Measurements from ENCODE around the gene AATF. TPM values are rescaled to one million over a fixed set of nuclear protein-coding genes. Genes with fewer than 3 reads are reported as not detected.

The AATF gene
- total RNA-seq, 2 experiments from 2014 or later, result 110 to 112 TPM

DNA sequence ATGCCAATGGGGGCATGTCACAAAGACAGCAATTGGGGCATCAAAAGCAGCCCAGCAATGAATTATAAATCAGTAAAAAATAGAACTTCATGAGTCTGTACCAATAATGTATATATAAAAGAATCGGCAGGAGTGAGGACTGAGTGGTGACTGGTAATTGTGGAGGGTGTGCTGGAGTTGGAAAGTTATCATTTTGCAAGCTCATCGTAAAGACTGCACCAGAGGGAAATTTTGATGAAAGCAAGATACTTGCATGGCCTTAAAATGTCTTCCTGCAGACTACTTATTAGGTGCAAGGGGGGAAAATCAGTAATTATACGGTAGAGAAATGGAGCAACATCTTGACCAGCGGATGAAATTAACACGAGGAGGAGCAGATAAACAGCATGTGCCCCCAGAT is 138.9 kb downstream of the AATF start:
- ChIA-PET CTCF (no interaction called here), POLR2A (no interaction called here)

DNA sequence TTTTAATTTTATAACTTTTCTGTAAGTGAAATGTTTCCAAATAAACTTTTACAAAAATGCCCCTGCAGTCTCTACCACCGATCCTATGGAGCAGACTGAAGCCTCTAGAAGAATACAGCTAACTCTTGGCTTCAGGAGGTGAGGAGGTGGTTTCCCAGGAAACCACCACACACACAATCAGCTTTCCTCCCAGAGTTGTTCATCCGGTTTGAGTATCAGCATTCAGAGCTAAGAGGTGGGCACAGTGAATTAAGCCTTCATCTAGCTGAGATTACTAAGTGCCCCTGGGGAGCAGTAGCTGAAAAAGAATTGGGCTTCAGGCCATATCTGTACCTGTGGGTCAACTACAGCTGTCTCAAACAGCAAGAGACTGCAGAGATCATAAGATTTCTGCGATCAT is 139.7 kb downstream of the AATF start:
- CTCF ChIA-PET, result interaction anchor here (0.5 kb wide), 1 partner anchor 258 kb away, joined by 3 read pairs; no protein-coding TSS in a partner anchor
- POLR2A ChIA-PET, result no interaction called here

DNA sequence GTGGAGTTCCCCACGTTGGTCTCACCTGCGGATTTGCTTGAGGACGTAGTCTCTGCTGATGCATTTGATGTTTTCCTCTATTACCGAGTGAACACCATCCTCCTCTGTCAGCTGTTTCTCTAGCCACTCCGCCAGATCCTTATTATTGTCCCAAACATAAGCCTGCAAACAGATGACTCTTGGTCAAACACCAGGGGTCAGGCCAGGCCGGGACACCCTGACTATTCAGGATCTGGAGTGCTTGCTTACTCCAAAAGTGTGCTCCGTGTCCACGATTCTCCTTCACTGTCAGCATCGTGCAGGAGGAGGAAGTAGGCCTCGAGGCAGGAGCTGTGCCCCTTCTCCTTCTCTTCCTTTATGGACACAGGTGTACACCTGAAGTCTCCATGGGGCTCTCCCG is 140.2 kb downstream of the AATF start:
- ChIA-PET POLR2A (no interaction called here), CTCF (no interaction called here)

DNA sequence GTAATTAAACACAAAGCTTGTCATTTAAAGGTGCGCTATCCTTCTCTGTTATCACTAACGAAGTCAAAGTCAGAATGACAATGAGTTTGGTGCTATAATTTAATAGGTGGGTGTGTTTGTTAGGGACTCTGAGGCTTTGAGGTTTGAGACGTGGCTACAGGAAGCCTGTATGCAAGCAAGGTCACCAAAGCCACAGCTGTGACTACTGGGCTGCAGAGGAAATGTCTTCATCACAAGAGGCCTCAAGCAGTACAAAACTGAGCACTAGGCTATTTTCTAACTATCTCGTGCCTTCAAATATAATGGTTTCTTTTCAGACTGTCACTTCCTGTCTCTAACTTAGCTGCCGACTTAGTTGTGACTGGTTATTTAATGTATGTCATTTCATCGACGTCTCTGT is 141.2 kb downstream of the AATF start:
- CTCF ChIA-PET, result interaction anchor here (0.5 kb wide), 1 partner anchor 103 kb away, joined by 3 read pairs; no protein-coding TSS in a partner anchor
- POLR2A ChIA-PET, result no interaction called here

DNA sequence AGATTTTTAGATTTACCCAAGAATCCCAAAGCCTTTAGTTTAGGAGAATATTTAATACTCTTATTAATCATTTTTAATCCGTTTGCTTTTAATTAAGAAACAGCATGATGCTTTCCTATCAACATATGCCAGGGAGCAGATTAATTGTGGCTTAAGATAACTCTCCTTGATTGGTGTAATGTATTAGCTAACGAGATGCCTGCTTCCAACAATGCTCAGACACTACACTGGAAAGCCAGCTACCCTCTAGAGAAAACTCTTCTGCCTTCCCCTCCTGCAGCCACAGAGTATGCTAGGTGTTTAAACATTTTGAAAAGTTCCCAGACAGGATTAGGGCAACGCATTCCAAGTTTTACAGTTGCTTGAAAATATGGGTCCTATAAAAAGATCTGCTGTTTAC is 142.2 kb downstream of the AATF start:
- CTCF ChIA-PET, result interaction anchor here (1.6 kb wide), 1 partner anchor 44 kb away, joined by 3 read pairs; no protein-coding TSS in a partner anchor

DNA sequence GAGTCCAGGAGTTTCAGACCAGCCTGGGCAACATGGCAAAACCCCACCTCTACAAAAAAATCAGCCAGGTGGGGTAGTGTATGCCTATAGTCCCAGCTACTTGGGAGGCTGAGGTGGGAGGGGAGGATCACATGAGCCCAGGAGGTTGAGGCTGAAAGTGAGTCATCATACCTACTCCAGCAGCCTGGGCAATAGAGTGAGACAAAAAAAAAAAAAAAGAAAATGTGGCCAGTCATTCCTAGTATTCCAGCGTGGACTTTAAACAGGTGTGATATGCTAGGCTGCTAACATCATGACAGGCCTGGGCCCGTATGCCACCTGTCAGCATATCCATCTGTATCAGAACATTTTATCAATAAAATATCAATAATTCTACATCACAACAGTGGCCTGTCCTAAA is 143.3 kb downstream of the AATF start:
- ChIA-PET CTCF (interaction anchor here (1.6 kb wide), 1 partner anchor 45 kb away, joined by 3 read pairs; no protein-coding TSS in a partner anchor), POLR2A (interaction anchor here (1.1 kb wide), 1 partner anchor 13 kb away, joined by 3 read pairs; no protein-coding TSS in a partner anchor)

More for the DNA sequence above, 142.2 kb downstream of the AATF start:
- POLR2A ChIA-PET, result no interaction called here

DNA sequence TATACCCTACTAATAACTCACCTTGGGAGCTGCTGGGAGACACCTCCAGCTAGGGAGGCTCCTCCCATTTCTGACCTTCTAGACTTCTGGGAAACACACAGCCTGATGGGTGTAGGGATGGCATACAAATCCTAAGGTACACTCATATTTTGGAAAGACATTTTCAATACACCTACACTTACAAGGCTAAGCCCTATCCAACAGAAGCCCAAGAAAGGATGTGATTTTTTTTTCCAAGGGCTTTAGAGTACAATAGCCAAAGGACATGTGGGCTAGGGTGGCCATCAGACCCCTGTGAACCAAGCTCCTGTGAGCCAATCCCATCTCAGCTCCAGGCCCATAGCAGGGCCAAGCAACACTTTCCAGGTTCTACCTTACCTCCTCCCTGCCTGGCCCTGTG is 143.9 kb downstream of the AATF start:
- ChIA-PET POLR2A (interaction anchor here (1.1 kb wide), 1 partner anchor 12 kb away, joined by 3 read pairs; no protein-coding TSS in a partner anchor), CTCF (no interaction called here)

DNA sequence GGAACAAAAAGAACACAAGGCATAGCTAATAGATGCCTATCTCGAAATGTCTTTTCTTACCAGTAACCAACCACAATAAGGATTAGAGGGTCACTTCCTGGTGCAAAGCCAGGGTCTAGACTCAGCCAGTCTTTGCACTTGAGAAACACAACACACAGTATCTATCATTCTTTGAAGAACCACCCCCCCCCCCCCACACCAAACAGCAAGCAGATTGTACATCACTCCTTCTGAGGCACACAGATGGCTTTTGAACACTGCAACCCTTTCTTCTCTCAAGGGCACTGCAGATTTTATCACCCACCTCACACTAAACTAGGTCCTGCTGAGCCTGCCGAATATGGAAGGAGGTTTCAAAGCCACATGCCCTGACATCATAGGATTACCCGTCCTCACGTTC is 145.6 kb downstream of the AATF start:
- CTCF ChIA-PET, result interaction anchor here (0.6 to 0.9 kb wide), 2 partner anchors 34 to 157 kb away, joined by 4 to 5 read pairs; partner anchors contain the start of gene LHX1
- POLR2A ChIA-PET, result no interaction called here

DNA sequence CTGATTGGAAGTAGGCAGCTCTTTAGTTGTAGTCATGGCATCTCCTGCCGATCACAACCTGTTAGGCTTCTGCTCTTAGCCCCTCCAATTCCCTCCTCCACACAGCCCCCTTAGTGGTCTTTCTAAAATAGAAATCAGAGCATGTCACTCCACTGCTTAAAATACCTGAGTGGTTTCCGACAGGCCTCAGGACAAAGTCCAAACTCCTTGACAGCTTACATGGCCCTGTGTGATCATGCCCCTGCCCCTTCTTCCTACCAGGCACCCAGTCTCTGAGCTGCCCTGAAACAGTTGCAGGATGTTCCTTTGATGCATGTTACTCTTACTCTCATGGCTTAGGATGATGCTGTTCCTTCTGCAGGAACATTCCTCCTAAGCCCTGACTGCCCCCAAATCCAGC is 147.3 kb downstream of the AATF start:
- ChIA-PET CTCF (interaction anchor here (0.6 kb wide), 1 partner anchor 132 kb away, joined by 3 read pairs; no protein-coding TSS in a partner anchor), POLR2A (no interaction called here)

DNA sequence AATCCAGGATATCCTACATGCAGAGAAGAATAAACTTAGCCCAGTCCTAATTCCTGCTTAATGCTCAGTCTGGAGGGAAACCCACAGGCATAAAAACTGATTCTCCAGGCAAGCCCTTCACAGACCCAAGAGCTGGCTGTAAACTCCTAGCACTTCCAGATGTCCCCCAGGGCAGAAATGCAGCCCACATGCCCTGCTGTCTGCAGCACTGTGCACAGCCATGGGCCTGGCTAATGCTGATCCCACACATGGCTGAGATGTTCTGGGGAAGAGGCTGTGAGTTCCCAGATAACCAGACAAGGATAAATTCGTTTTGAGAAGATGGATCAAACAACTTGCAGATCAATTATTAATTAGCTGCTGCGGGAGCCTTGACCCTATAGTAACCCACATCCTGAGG is 148.4 kb downstream of the AATF start:
- ChIA-PET CTCF (no interaction called here), POLR2A (no interaction called here)

DNA sequence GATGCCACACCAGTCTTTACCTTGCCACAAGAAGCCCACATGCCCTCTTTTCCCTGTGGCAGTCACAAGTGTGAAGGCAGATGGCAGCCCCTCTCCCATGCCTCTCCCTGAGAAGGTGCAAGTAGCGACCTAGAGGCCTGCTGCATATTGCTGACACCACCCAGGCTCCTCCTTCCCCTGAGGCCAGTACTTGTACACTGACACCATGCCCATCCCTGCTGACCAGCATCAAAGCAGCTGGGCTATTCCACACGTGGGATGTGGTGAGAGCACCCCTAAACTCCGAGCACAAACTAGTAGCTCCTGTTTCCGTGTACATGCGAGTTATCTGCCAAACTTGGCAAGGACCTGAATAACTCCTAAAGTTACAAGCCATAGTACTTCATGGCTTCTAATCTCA is 149.4 kb downstream of the AATF start:
- ChIA-PET POLR2A (no interaction called here), CTCF (no interaction called here)

DNA sequence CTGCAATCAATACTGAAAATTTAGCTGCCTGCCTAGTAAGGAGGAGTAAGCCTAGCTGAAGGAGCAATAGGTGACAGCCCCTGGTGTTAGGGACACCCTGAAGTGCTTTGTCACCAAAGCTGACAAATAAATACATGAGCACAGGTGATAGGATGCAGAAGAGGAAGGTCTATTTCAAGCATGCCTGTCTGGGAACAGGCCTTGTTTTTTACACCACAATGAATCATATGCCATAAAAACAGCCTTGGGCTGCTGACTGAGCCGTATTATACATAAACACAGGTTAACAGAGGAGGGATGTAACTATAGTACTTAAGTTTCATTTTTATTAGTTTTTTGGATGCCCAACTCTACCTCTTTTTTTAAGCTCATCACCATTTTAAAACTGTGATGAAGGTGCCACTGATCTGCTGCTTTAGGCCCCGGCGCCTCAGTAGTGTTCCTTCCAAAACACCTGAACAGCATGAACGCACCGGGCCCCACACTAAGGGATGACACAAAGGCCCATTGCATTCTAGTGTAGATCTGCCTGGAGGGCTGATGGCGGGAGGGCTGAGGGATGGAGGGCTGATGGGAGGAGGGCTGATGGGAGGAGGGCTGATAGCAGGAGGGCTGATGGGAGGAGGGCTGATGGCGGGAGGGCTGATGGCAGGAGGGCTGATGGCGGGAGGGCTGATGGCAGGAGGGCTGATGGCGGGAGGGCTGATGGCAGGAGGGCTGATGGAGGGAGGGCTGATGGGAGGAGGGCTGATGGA is 150.3 kb downstream of the AATF start:
- ChIA-PET POLR2A (no interaction called here), CTCF (no interaction called here)

DNA sequence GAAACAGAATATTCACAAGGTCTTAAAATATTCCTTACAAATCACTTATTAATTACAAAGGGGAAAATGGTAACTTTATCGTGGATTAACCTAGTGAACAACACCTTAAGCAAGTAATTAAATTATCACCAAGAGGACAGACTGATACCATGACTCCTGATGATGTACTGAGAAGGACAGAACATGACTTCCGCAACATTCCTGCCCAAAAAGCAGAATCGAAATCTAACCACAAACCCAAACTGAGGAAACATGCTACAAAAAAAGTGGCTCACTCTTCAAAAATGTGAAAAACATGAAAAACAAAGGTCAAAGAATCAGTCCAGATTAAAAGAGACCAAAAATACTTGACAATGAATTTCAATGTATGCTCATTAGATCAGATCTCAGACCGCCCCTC is 151.5 kb downstream of the AATF start:
- POLR2A ChIA-PET, result no interaction called here
- CTCF ChIA-PET, result interaction anchor here (0.7 kb wide), 1 partner anchor 41 kb away, joined by 3 read pairs; no protein-coding TSS in a partner anchor

DNA sequence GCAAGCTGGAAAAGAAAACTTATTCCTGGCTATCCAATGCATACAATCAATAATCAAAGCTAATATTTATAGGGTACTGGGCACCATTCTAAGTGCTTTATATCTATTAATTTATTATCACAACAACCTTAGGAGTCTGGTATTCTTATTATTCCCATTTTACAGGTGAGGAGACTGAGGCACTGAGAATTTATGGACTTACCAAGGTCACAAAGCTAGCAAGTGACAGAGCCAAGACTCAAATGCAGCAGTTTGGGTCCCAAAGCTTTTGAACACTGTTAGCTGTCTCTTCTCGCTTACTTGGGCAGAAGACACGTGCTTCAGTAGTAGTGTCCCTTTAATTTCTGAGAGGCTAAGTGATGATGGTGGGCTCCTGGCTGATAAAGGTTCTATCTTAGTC is 152.6 kb downstream of the AATF start:
- CTCF ChIA-PET, result no interaction called here
- POLR2A ChIA-PET, result no interaction called here

DNA sequence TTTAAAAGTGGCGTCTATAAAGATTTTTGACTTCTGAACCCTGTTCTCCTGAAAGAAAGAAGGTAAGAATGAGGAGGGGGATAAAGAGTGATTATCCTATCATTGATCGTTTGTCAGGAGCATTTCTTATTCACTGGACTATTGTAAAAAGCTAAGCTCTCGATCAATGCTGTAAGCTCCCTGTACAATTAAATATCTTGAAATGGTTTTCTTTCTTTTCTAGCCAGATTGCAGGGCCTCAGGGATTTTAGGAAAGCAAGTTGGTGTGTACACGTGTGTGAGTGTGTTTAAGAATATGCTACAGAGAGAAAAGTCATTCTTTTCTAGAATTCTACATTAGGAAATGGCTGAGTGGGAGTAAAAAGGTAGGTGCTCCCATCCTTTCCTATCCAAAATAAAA is 154.5 kb downstream of the AATF start:
- ChIA-PET CTCF (no interaction called here), POLR2A (no interaction called here)

DNA sequence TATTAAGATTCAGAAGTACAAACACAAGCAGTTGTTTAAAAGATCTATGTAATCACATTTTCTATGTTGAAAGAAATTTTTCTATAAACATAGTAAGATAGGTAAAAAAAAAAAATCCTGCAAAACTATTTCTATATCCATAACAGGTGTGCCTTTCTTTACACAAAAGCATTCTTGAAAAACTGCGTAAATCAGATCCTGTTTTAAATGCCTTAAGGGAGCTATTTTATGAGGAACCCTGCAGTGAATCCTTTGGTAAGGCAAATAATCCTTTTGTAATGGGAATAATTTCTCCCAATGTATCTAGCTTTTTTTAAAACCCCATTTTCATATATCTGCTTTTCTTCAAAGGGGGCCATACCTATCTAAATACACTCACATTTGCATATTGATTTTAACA is 157.3 kb downstream of the AATF start:
- POLR2A ChIA-PET, result no interaction called here
- CTCF ChIA-PET, result no interaction called here

Other genes with a start within 250 kb of the AATF start
- gene LHX1, start 11.5 kb upstream of the AATF start, total RNA-seq, result under 1 TPM; 0.25 to 0.32 TPM